Astrocyte (in vitro differentiated cells and primary cell): ENCODE measurements around the gene TBC1D5.
"Not testable (repeated sequence)": the region's sequence is repeated elsewhere in the genome, so short reads cannot be mapped to it uniquely, and the experiment has no call there.

Experiments used
- CTCF ChIP-seq: IDR thresholded peaks from 2 replicates; pipeline ENCODE4 v1.5.1; 2011; ENCODE audit warnings: low read depth, mild to moderate bottlenecking, inconsistent platforms, low read length, moderate library complexity; ENCODE audit not compliant: insufficient read depth
- EZH2 ChIP-seq: IDR thresholded peaks from 2 replicates; pipeline ENCODE4 v1.6.1; 2012; ENCODE audit warnings: mild to moderate bottlenecking, low read length, inconsistent platforms; ENCODE audit not compliant: insufficient read depth

GRCh38 chr3:17780369-17780768 lies 37.9 kb upstream of the TBC1D5 start:
- TF ChIP-seq CTCF, EZH2: not testable (repeated sequence)
